Measurements from ENCODE around the gene PLEKHA7.

Gene PLEKHA7

GRCh38 chr11:17015627-17016126 is 1.5 kb upstream of the PLEKHA7 start:
- Histone ChIP-seq H3K14ac (ENCODE audit: low read length in 2 of 2) (no peak overlapping the region), H3K4me2 (ENCODE audit: low read length, poor library complexity, severe bottlenecking) (no peak overlapping the region), H2BK15ac (ENCODE audit: low read depth, poor library complexity, severe bottlenecking) (no peak overlapping the region), H2AFZ (ENCODE audit: low read depth, low read length) (no peak overlapping the region), H3K23ac (ENCODE audit: low read length in 2 of 2) (no peak overlapping the region), H2BK12ac (ENCODE audit: low read length in 2 of 2) (no peak overlapping the region), H3K27ac (ENCODE audit: low read length, poor library complexity, severe bottlenecking) (no peak overlapping the region), H2AK5ac (ENCODE audit: low read length, severe bottlenecking) (no peak overlapping the region), H4K91ac (ENCODE audit: low read length) (no peak overlapping the region), H2BK120ac (ENCODE audit: low read depth, low read length) (no peak overlapping the region), H3K4ac (ENCODE audit: low read depth in 1 of 2, low read length in 2 of 2) (no peak overlapping the region), H3K27me3 (ENCODE audit: control insufficient read depth in 1 of 2, insufficient read depth in 1 of 2, low read length in 2 of 2) (peaks cover 0 to 45% of the 10 kb centered on the region in 2 experiments), H3K79me1 (replicated peaks; ENCODE audit: low read length, poor library complexity, severe bottlenecking) (peaks cover 6% of the 10 kb centered on the region), H4K8ac (ENCODE audit: low read length) (no peak overlapping the region), H3K9ac (ENCODE audit: low read length) (no peak overlapping the region), H3K4me3 (ENCODE audit: insufficient read depth in 1 of 2, low read depth in 1 of 2, low read length in 2 of 2) (no peak overlapping the region), H3K9me3 (ENCODE audit: control insufficient read depth, low read length) (no peaks in the 10 kb centered on the region), H3K18ac (ENCODE audit: low read depth in 1 of 2, low read length in 2 of 2) (no peak overlapping the region), H3K4me1 (ENCODE audit: control insufficient read depth, insufficient read depth, low read depth, low read length) (peaks cover 20% of the 10 kb centered on the region), H2BK5ac (ENCODE audit: low read depth, low read length, poor library complexity, severe bottlenecking) (no peak overlapping the region), H3K36me3 (ENCODE audit: control insufficient read depth in 1 of 2, insufficient read depth in 2 of 2, low read depth in 1 of 2, low read length in 2 of 2) (no peaks in the 10 kb centered on the region)
- DNase-seq: peak; percentile 52
- WGBS: 77% methylated on average over 12 of the region's 16 CpGs

GRCh38 chr11:17014833-17015626 is 816 bp upstream of the PLEKHA7 start:
- WGBS: 17% methylated on average over 17 of the region's 25 CpGs
- H3K9ac ChIP-seq (ENCODE audit: low read length): no peak overlapping the region
- H3K23ac ChIP-seq (ENCODE audit: low read length in 2 of 2): no peak overlapping the region

GRCh38 chr11:17013548-17014320 is 480 bp downstream of the PLEKHA7 start:
- Histone ChIP-seq H3K18ac (ENCODE audit: low read depth in 1 of 2, low read length in 2 of 2) (no peak overlapping the region), H3K79me1 (replicated peaks; ENCODE audit: low read length, poor library complexity, severe bottlenecking) (peaks cover 11% of the 10 kb centered on the region), H3K9me3 (ENCODE audit: control insufficient read depth, low read length) (no peaks in the 10 kb centered on the region), H4K8ac (ENCODE audit: low read length) (no peak overlapping the region), H3K4me1 (ENCODE audit: control insufficient read depth, insufficient read depth, low read depth, low read length) (peaks cover 15% of the 10 kb centered on the region), H3K4me3 (ENCODE audit: insufficient read depth in 1 of 2, low read depth in 1 of 2, low read length in 2 of 2) (peak overlapping the region; percentile 69 to 74), H2BK5ac (ENCODE audit: low read depth, low read length, poor library complexity, severe bottlenecking) (no peak overlapping the region), H3K14ac (ENCODE audit: low read length in 2 of 2) (no peak overlapping the region), H3K4me2 (ENCODE audit: low read length, poor library complexity, severe bottlenecking) (peak overlapping the region; percentile 98), H3K23ac (ENCODE audit: low read length in 2 of 2) (no peak overlapping the region), H4K91ac (ENCODE audit: low read length) (no peak overlapping the region), H2BK12ac (ENCODE audit: low read length in 2 of 2) (no peak overlapping the region), H2AFZ (ENCODE audit: low read depth, low read length) (no peak overlapping the region), H2BK120ac (ENCODE audit: low read depth, low read length) (no peak overlapping the region), H2BK15ac (ENCODE audit: low read depth, poor library complexity, severe bottlenecking) (no peak overlapping the region), H3K27me3 (ENCODE audit: control insufficient read depth in 1 of 2, insufficient read depth in 1 of 2, low read length in 2 of 2) (peaks cover 0 to 46% of the 10 kb centered on the region in 2 experiments), H2AK5ac (ENCODE audit: low read length, severe bottlenecking) (no peak overlapping the region), H3K36me3 (ENCODE audit: control insufficient read depth in 1 of 2, insufficient read depth in 2 of 2, low read depth in 1 of 2, low read length in 2 of 2) (no peaks in the 10 kb centered on the region), H3K4ac (ENCODE audit: low read depth in 1 of 2, low read length in 2 of 2) (no peak overlapping the region), H3K27ac (ENCODE audit: low read length, poor library complexity, severe bottlenecking) (no peak overlapping the region), H3K9ac (ENCODE audit: low read length) (no peak overlapping the region)
- 1% methylated on average over 56 of the region's 85 CpGs for WGBS
- DNase-seq: no peak

More at GRCh38 chr11:17014833-17015626, 816 bp upstream of the PLEKHA7 start:
- Histone ChIP-seq H3K4ac (ENCODE audit: low read depth in 1 of 2, low read length in 2 of 2) (no peak overlapping the region), H3K27ac (ENCODE audit: low read length, poor library complexity, severe bottlenecking) (peak overlapping the region; percentile 2), H3K14ac (ENCODE audit: low read length in 2 of 2) (no peak overlapping the region), H2BK15ac (ENCODE audit: low read depth, poor library complexity, severe bottlenecking) (no peak overlapping the region), H3K79me1 (replicated peaks; ENCODE audit: low read length, poor library complexity, severe bottlenecking) (peaks cover 8% of the 10 kb centered on the region), H4K8ac (ENCODE audit: low read length) (no peak overlapping the region), H2BK12ac (ENCODE audit: low read length in 2 of 2) (no peak overlapping the region), H2AFZ (ENCODE audit: low read depth, low read length) (no peak overlapping the region), H4K91ac (ENCODE audit: low read length) (no peak overlapping the region), H3K36me3 (ENCODE audit: control insufficient read depth in 1 of 2, insufficient read depth in 2 of 2, low read depth in 1 of 2, low read length in 2 of 2) (no peaks in the 10 kb centered on the region), H3K4me3 (ENCODE audit: insufficient read depth in 1 of 2, low read depth in 1 of 2, low read length in 2 of 2) (peak overlapping the region; percentile 59 to 69), H3K9me3 (ENCODE audit: control insufficient read depth, low read length) (no peaks in the 10 kb centered on the region), H2BK5ac (ENCODE audit: low read depth, low read length, poor library complexity, severe bottlenecking) (no peak overlapping the region), H3K27me3 (ENCODE audit: control insufficient read depth in 1 of 2, insufficient read depth in 1 of 2, low read length in 2 of 2) (peaks cover 0 to 46% of the 10 kb centered on the region in 2 experiments), H3K4me2 (ENCODE audit: low read length, poor library complexity, severe bottlenecking) (peak overlapping the region; percentile 86), H2AK5ac (ENCODE audit: low read length, severe bottlenecking) (no peak overlapping the region), H2BK120ac (ENCODE audit: low read depth, low read length) (no peak overlapping the region), H3K18ac (ENCODE audit: low read depth in 1 of 2, low read length in 2 of 2) (no peak overlapping the region), H3K4me1 (ENCODE audit: control insufficient read depth, insufficient read depth, low read depth, low read length) (peaks cover 19% of the 10 kb centered on the region)
- DNase-seq: peak; percentile 20
